GM12878 (cell line): Measurements from ENCODE around the gene ZNF227. TPM values are rescaled to one million over a fixed set of nuclear protein-coding genes. Genes with fewer than 3 reads are reported as not detected.

ENCODE experiments used
- ATAC-seq: fragments of 200-7000 bp; cut with Tn5 transposase; 3 replicates; pipeline ENCODE4 v1.9.1; 2020; ENCODE audit warnings: mild to moderate bottlenecking, moderate library complexity
- BruUV-seq: library from RNA; stranded (reverse); fragments of 400-500 nt; replicated peaks from 2 replicates; lab custom pipeline; 2021; lab: Mats Ljungman, UMichigan
- CTCF ChIA-PET: fragments of 300-600 bp; sonication (Branson Sonifier 250); formaldehyde crosslinking; extraction: SDS; loops from one replicate; lab custom pipeline; 2021; ENCODE audit warnings: inconsistent platforms; lab: Yijun Ruan, JAX
- POLR2A ChIA-PET: fragments of 350-600 bp; formaldehyde crosslinking; extraction: SDS; loops from one replicate; lab custom pipeline; 2021; ENCODE audit warnings: inconsistent platforms; lab: Charles Lee
- RAD21 ChIA-PET: fragments of 300-600 bp; sonication (Branson Sonifier 250); formaldehyde crosslinking; loops from one replicate; lab custom pipeline; 2023; ENCODE audit warnings: antibody characterized with exemption; ENCODE audit not compliant: unreplicated experiment; lab: Charles Lee
- SMC1A ChIA-PET: fragments of 300-600 bp; sonication (Branson Sonifier 250); formaldehyde crosslinking; loops from one replicate; lab custom pipeline; 2023; ENCODE audit not compliant: unreplicated experiment, uncharacterized antibody; lab: Charles Lee
- DNase-seq: peaks from one replicate; pipeline ENCODE4 v3.0.0-alpha.2; 2011; ENCODE audit warnings: low read depth, low spot score
- FAIRE-seq: peaks from 3 replicates; lab custom pipeline; 2011; peaks lifted over from hg19 to GRCh38; lab: Jason Lieb, UNC
- H2AFZ ChIP-seq: 2 replicates; pipeline ENCODE4 v1.6.0; 2011; ENCODE audit warnings: low read depth, low read length, control low read depth; ENCODE audit not compliant: control insufficient read depth
- H3K27ac ChIP-seq: 2 replicates; pipeline ENCODE4 v1.5.1; 2011; ENCODE audit warnings: control low read depth; ENCODE audit not compliant: control insufficient read depth, insufficient read depth
- H3K27me3 ChIP-seq, 2 experiments: replicated peaks in 1 of 2; 2 replicates each; pipeline versions ENCODE4 v1.6.0 to v1.6.1; 2011; ENCODE audit warnings: low read length in 1 of 2; ENCODE audit not compliant: control insufficient read depth in 2 of 2, insufficient read depth in 2 of 2
- H3K36me3 ChIP-seq, 2 experiments: 2 replicates each; pipeline ENCODE4 v1.5.1; 2011; ENCODE audit warnings: low read length in 1 of 2; ENCODE audit not compliant: control insufficient read depth in 2 of 2, insufficient read depth in 2 of 2
- H3K4me1 ChIP-seq: 2 replicates; pipeline ENCODE4 v1.6.1; 2011; ENCODE audit warnings: mild to moderate bottlenecking, low read length, moderate library complexity, mixed read lengths; ENCODE audit not compliant: control insufficient read depth, insufficient read depth
- H3K4me2 ChIP-seq: 2 replicates; pipeline ENCODE4 v1.6.0; 2011; ENCODE audit warnings: control low read depth; ENCODE audit not compliant: control insufficient read depth, insufficient read depth
- H3K4me3 ChIP-seq: fragments of 200-600 bp; sonication (generic); 2 replicates; pipeline ENCODE4 v1.5.1; 2016
- H3K79me2 ChIP-seq: 2 replicates; pipeline ENCODE4 v1.6.0; 2011; ENCODE audit warnings: low read length; ENCODE audit not compliant: control insufficient read depth, insufficient read depth
- H3K9ac ChIP-seq: 2 replicates; pipeline ENCODE4 v1.8.0; 2011; ENCODE audit warnings: low read length, control low read depth, mixed read lengths; ENCODE audit not compliant: control insufficient read depth, insufficient read depth
- H3K9me3 ChIP-seq: replicated peaks from 3 replicates; pipeline ENCODE4 v1.5.1; 2011; ENCODE audit warnings: mild to moderate bottlenecking, low read length; ENCODE audit not compliant: control insufficient read depth, insufficient read depth
- H4K20me1 ChIP-seq: 2 replicates; pipeline ENCODE4 v1.6.0; 2011; ENCODE audit not compliant: control insufficient read depth, insufficient read depth
- BHLHE40 ChIP-seq, 2 experiments: fragments of 450-650 bp in 1 of 2; IDR thresholded peaks; 2 replicates each; pipeline ENCODE4 v1.6.1; 2011 to 2017; ENCODE audit warnings: low read depth in 2 of 2, borderline replicate concordance in 1 of 2, improper control_type of control experiment in 1 of 2, low read length in 1 of 2, mild to moderate bottlenecking in 1 of 2
- CBFB ChIP-seq: IDR thresholded peaks from 2 replicates; pipeline ENCODE4 v1.6.1; 2016; ENCODE audit warnings: antibody characterized with exemption, low read depth
- HCFC1 ChIP-seq: fragments of 150-350 bp; IDR thresholded peaks from 2 replicates; pipeline ENCODE4 v1.6.1; 2014; ENCODE audit warnings: low read length
- KAT2A ChIP-seq: conservative IDR thresholded peaks from 2 replicates; pipeline ENCODE4 v1.6.1; 2011; ENCODE audit warnings: low read depth, low read length; ENCODE audit not compliant: control insufficient read depth
- MTA3 ChIP-seq: IDR thresholded peaks from 2 replicates; pipeline ENCODE4 v1.6.1; 2012; ENCODE audit warnings: low read length, inconsistent platforms, borderline replicate concordance
- MXI1 ChIP-seq: fragments of 150-350 bp; IDR thresholded peaks from 2 replicates; pipeline ENCODE4 v1.6.1; 2011; ENCODE audit warnings: low read depth, mild to moderate bottlenecking, inconsistent platforms, low read length, improper control_type of control experiment
- RCOR1 ChIP-seq: conservative IDR thresholded peaks from 2 replicates; pipeline ENCODE4 v1.6.1; 2012; ENCODE audit warnings: low read depth, low read length, improper control_type of control experiment
- RUNX3 ChIP-seq: IDR thresholded peaks from 2 replicates; pipeline ENCODE4 v1.6.1; 2012; ENCODE audit warnings: low read length, inconsistent platforms
- STAT3 ChIP-seq: IDR thresholded peaks from 2 replicates; pipeline ENCODE4 v1.6.1; 2011; ENCODE audit warnings: low read depth, low read length, improper control_type of control experiment
- SUPT20H ChIP-seq: IDR thresholded peaks from 2 replicates; pipeline ENCODE4 v1.6.1; 2011; ENCODE audit warnings: low read depth, mild to moderate bottlenecking, low read length, moderate library complexity, borderline replicate concordance; ENCODE audit not compliant: control insufficient read depth
- ZNF384 ChIP-seq: IDR thresholded peaks from 2 replicates; pipeline ENCODE4 v1.6.1; 2012; ENCODE audit warnings: low read depth, mild to moderate bottlenecking, low read length, improper control_type of control experiment, borderline replicate concordance
- WGBS: methylation state at CpG from one replicate; pipeline ENCODE4 v1.1.6; 2016; ENCODE audit warnings: low lambda C conversion rate; ENCODE audit not compliant: insufficient replicate concordance, insufficient coverage; ENCODE audit errors: missing lambda C conversion rate; 5-methylcytosine and 5-hydroxymethylcytosine counted together
- in situ Hi-C: fragments of 300-500 bp; cut with MboI; formaldehyde crosslinking; loops from 9 replicates; pipeline ENCODE4 v1.14.3; 2018; ENCODE audit warnings: mixed read lengths
- intact Hi-C: fragments of 100-400 bp; cut with micrococcal nuclease; formaldehyde crosslinking; loops from one replicate; pipeline ENCODE4 v1.14.2; 2022; ENCODE audit not compliant: unreplicated experiment
- polyA plus RNA-seq, 11 experiments: library from polyadenylated mRNA; depleted of rRNA in 4 of 11; unstranded in 6 of 11; stranded (reverse) in 5 of 11; fragments of >200 nt; fragmentation: Nextera tagmentation in 4 of 11; fragmentation: Illumina TruSeq in 1 of 11; extraction: Ambion mirVana in 4 of 11; extraction: Trizol in 1 of 11; gene quantifications; 1 replicate in 1 of 11; 2 replicates in 10 of 11; pipeline versions ENCODE4 v1.2.1 to v1.2.3, GENCODE V29; 2011 to 2016; ENCODE audit warnings: inconsistent platforms in 2 of 11, missing spikeins in 2 of 11, low read depth in 1 of 11
- total RNA-seq, 4 experiments: library from RNA; depleted of rRNA in 3 of 4; stranded (reverse); fragments of >200 nt in 3 of 4; fragmentation: Illumina TruSeq in 1 of 4; extraction: Trizol in 1 of 4; gene quantifications; 2 replicates each; pipeline versions ENCODE4 v1.2.1 to v1.2.3, GENCODE V29; 2013 to 2021
- TF ChIP-seq, protein P1 (sequence below): fragments of 450-650 bp; IDR thresholded peaks from 2 replicates; pipeline ENCODE4 v1.6.1; 2016; ENCODE audit warnings: mild to moderate bottlenecking
- TF ChIP-seq, protein P2 (sequence below): fragments of 450-650 bp; formaldehyde crosslinking; IDR thresholded peaks from 2 replicates; pipeline ENCODE4 v1.4.0; 2022; ENCODE audit warnings: mild to moderate bottlenecking, moderate library complexity

The ZNF227 gene
- total and polyA plus RNA-seq, 10 of the 15 experiments (the other 5 are each of a cell fraction or from before 2014, with no cell fraction given), result 4.3 to 22.9 (median 13.0) TPM

DNA sequence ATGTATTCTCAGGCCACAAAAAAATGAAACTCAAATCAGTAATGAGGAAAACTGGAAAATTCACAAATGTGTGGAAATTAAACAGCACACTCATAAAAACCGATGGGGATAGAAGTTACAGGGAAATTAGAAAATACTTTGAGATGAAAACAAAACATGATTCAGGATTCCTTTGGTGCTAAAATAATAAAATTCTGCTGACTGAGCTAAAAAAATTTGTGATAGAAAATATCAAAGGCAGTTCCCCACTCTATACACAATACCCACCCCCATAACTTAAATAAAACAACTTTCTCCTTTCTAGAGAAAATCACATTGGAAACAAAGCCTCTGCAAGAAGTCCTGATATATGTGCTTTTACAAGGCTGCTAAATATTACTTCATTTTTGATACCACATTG, 45.8 kb downstream of the ZNF227 start:
- TF ChIP-seq SUPT20H (no peak), MXI1 (no peak), BHLHE40 (IDR thresholded peaks at IDR 0.05; ENCODE audit: borderline replicate concordance in 1 of 2, low read depth in 2 of 2, low read length in 1 of 2) (no peak), RUNX3 (no peak), KAT2A (no peak), HCFC1 (no peak), MTA3 (no peak), ZNF384 (no peak), CBFB (no peak), RCOR1 (no peak), STAT3 (no peak)
- TF ChIP-seq, protein P1, sequence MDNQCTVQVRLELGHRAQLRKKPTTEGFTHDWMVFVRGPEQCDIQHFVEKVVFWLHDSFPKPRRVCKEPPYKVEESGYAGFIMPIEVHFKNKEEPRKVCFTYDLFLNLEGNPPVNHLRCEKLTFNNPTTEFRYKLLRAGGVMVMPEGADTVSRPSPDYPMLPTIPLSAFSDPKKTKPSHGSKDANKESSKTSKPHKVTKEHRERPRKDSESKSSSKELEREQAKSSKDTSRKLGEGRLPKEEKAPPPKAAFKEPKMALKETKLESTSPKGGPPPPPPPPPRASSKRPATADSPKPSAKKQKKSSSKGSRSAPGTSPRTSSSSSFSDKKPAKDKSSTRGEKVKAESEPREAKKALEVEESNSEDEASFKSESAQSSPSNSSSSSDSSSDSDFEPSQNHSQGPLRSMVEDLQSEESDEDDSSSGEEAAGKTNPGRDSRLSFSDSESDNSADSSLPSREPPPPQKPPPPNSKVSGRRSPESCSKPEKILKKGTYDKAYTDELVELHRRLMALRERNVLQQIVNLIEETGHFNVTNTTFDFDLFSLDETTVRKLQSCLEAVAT, result no peak
- TF ChIP-seq, protein P2, sequence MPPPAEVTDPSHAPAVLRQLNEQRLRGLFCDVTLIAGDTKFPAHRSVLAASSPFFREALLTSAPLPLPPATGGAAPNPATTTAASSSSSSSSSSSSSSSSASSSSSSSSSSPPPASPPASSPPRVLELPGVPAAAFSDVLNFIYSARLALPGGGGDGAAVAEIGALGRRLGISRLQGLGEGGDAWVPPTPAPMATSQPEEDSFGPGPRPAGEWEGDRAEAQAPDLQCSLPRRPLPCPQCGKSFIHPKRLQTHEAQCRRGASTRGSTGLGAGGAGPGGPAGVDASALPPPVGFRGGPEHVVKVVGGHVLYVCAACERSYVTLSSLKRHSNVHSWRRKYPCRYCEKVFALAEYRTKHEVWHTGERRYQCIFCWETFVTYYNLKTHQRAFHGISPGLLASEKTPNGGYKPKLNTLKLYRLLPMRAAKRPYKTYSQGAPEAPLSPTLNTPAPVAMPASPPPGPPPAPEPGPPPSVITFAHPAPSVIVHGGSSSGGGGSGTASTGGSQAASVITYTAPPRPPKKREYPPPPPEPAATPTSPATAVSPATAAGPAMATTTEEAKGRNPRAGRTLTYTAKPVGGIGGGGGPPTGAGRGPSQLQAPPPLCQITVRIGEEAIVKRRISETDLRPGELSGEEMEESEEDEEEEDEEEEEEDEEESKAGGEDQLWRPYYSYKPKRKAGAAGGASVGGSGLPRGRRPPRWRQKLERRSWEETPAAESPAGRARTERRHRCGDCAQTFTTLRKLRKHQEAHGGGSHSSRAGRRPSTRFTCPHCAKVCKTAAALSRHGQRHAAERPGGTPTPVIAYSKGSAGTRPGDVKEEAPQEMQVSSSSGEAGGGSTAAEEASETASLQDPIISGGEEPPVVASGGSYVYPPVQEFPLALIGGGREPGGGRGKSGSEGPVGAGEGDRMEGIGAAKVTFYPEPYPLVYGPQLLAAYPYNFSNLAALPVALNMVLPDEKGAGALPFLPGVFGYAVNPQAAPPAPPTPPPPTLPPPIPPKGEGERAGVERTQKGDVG (CRISPR knock-in tag), result no peak
- intact Hi-C loops, result no loop called here
- Histone ChIP-seq H3K9ac (no peak overlapping the region), H3K27ac (no peak overlapping the region), H3K4me1 (no peaks in the 10 kb centered on the region), H4K20me1 (no peaks in the 10 kb centered on the region), H2AFZ (no peak overlapping the region), H3K4me2 (no peak overlapping the region), H3K9me3 (peaks cover 2% of the 10 kb centered on the region), H3K4me3 (no peak overlapping the region), H3K79me2 (no peaks in the 10 kb centered on the region), H3K36me3 (no peaks in the 10 kb centered on the region), H3K27me3 (no peaks in the 10 kb centered on the region)
- in situ Hi-C loops, result no loop called here
- CTCF ChIA-PET, result interaction anchor here (0.6 kb wide), 1 partner anchor 47 kb away, joined by 3 read pairs; no protein-coding TSS in a partner anchor
- BruUV-seq, result no TSS peak
- no peak for ATAC-seq
- DNase-seq, result no peak
- SMC1A ChIA-PET, result no interaction called here
- WGBS, result 60% methylated on average over 1 of the region's 1 CpG
- RAD21 ChIA-PET, result no interaction called here
- POLR2A ChIA-PET, result no interaction called here
- no peak for FAIRE-seq
